ENCODE measurements around the gene NDEL1. TPM values are rescaled to one million over a fixed set of nuclear protein-coding genes. Genes with fewer than 3 reads are reported as not detected.

The NDEL1 gene
- total RNA-seq, 1 experiment from 2014 or later, result 39.2 TPM

- TF ChIP-seq FOSL1 (IDR thresholded peaks at IDR 0.05; ENCODE audit: low read depth), result no peak
- no peak for TF ChIP-seq ELF1 (IDR thresholded peaks at IDR 0.05; ENCODE audit: borderline replicate concordance, low read depth)
- no peak for TF ChIP-seq CTCF (IDR thresholded peaks at IDR 0.05 in 2 of 3, conservative IDR thresholded peaks at IDR 0.05 in 1 of 3; ENCODE audit: borderline replicate concordance in 1 of 3, insufficient read depth in 1 of 3, low read depth in 2 of 3, low read length in 2 of 3)
- TF ChIP-seq EZH2 (IDR thresholded peaks at IDR 0.05), result no peak
- TF ChIP-seq SRF (IDR thresholded peaks at IDR 0.05; ENCODE audit: low read depth), result no peak
Measured at GRCh38 chr17:8506145-8506544, 70.5 kb downstream of the NDEL1 start (continued).

GRCh38 chr17:8514801-8515200 is 79.1 kb downstream of the NDEL1 start:
- Histone ChIP-seq H3K4me1 (ENCODE audit: control insufficient read depth in 1 of 2, insufficient read depth in 2 of 2, low read length in 2 of 2) (no peaks in the 10 kb centered on the region), H3K4me3 (replicated peaks in 1 of 2; ENCODE audit: low read depth in 1 of 2, low read length in 2 of 2) (no peak overlapping the region), H3K9me2 (ENCODE audit: insufficient read depth) (no peaks in the 10 kb centered on the region), H3K79me2 (ENCODE audit: insufficient read depth, low read length) (no peaks in the 10 kb centered on the region), H3K4me2 (ENCODE audit: low read length) (no peak overlapping the region), H3K36me3 (ENCODE audit: control insufficient read depth in 1 of 2, insufficient read depth in 2 of 2, low read length in 2 of 2) (peaks cover 8 to 19% of the 10 kb centered on the region in 2 experiments; a peak in 2 of 4 replicates), H3K27ac (ENCODE audit: low read depth, low read length) (no peak overlapping the region), H2AFZ (ENCODE audit: low read depth, low read length, poor library complexity, severe bottlenecking) (no peak overlapping the region), H3K9ac (ENCODE audit: low read length) (no peak overlapping the region), H3K27me3 (ENCODE audit: insufficient read depth, low read length) (no peaks in the 10 kb centered on the region), H4K20me1 (ENCODE audit: insufficient read depth) (no peaks in the 10 kb centered on the region), H3K9me3 (ENCODE audit: control insufficient read depth in 1 of 2, insufficient read depth in 1 of 2, low read depth in 1 of 2, low read length in 2 of 2) (no peaks in the 10 kb centered on the region)
- DNase-seq (ENCODE audit: low read depth, low spot score) (no peak), ATAC-seq (no peak)
- no TSS peak for BruUV-seq (replicated peaks)
- POLR2A ChIA-PET, result no interaction called here
- intact Hi-C loops (cut with micrococcal nuclease), result no loop called here
- TF ChIP-seq ELF1 (IDR thresholded peaks at IDR 0.05; ENCODE audit: borderline replicate concordance, low read depth) (no peak), SRF (IDR thresholded peaks at IDR 0.05; ENCODE audit: low read depth) (no peak), FOSL1 (IDR thresholded peaks at IDR 0.05; ENCODE audit: low read depth) (no peak)
- CTCF ChIA-PET, result no interaction called here
- RAD21 ChIA-PET (ENCODE audit: low non-redundant PET in 1 of 2, low total read pairs in 2 of 2, uncharacterized antibody in 2 of 2, unreplicated experiment in 2 of 2), result no interaction called here

Other genes starting within 250 kb of the NDEL1 start
- 6.4 TPM for gene BORCS6, start 245.7 kb upstream of the NDEL1 start, total RNA-seq (2021; ENCODE audit: unreplicated experiment)
- gene AURKB, start 225.3 kb upstream of the NDEL1 start, total RNA-seq (2021; ENCODE audit: unreplicated experiment), result 141 TPM
- 80.4 TPM for gene CTC1, start 187.8 kb upstream of the NDEL1 start, total RNA-seq (2021; ENCODE audit: unreplicated experiment)
- 80.6 TPM for gene PFAS, start 186.6 kb upstream of the NDEL1 start, total RNA-seq (2021; ENCODE audit: unreplicated experiment)
- 33.2 TPM for gene RANGRF, start 147.2 kb upstream of the NDEL1 start, total RNA-seq (2021; ENCODE audit: unreplicated experiment)
- gene SLC25A35, start 140.5 kb upstream of the NDEL1 start, total RNA-seq (2021; ENCODE audit: unreplicated experiment), result 4.7 TPM
- gene ARHGEF15, start 125.6 kb upstream of the NDEL1 start, total RNA-seq (2021; ENCODE audit: unreplicated experiment), result not detected
- gene ODF4, start 96.0 kb upstream of the NDEL1 start, total RNA-seq (2021; ENCODE audit: unreplicated experiment), result not detected
- gene RPL26, start 52.7 kb upstream of the NDEL1 start, total RNA-seq (2021; ENCODE audit: unreplicated experiment), result 2,603 TPM
- not detected for gene RNF222, start 38.1 kb upstream of the NDEL1 start, total RNA-seq (2021; ENCODE audit: unreplicated experiment)
- gene MYH10, start 194.8 kb downstream of the NDEL1 start, total RNA-seq (2021; ENCODE audit: unreplicated experiment), result 39.2 TPM

All from HCT116 (cell line).